Smooth muscle cell of the coronary artery (primary cell): Measurements from ENCODE around the gene MKLN1. TPM values are rescaled to one million over a fixed set of nuclear protein-coding genes. Genes with fewer than 3 reads are reported as not detected.

ENCODE experiments used
- total RNA-seq: library from RNA; depleted of rRNA; stranded (reverse); fragments of >200 nt; gene quantifications from 2 replicates; pipeline ENCODE4 v1.2.3, GENCODE V29; 2014; ENCODE audit warnings: low replicate concordance

The MKLN1 gene
- total RNA-seq = 21.9 and 40.4 TPM in 2 replicates

DNA sequence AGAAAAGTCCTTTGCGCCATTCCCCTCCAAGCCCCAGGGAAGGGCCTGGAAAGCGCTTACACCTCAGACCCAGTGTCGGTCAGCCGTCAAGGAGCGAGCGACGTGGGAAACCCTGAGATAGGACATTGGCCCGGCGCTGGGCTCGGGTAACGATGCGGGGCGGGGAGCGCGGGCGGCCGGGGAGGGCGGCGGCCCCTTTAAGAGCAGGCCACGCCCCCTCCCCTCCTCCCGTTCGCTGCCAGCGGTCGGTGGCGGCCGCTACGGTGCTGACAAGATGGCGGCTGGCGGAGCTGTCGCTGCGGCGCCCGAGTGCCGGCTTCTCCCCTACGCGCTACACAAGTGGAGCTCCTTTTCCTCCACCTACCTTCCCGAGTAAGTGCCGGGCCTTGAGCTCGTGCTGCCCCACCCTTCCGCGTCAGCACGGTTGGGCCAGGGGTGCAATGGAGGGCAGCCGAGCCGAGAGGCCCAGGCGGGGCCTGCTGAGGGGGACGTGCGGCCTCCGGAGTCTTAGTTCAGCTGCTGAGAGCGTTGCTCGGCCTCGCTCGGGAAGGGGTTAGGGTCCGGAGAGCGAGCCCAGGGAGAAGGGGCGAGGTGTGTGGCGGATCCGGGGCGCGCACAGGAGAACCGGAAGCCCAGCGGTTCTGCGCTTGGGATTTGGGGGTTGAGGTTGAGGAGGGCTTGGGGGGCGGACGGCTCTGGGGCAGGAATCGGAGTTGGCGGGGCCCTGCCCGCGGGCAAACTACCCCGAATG, at the start of gene MKLN1:
MKLN1 (plus strand) TSS at position 251 of the 751 bp plus-strand sequence; CDS start at position 275, 24 bp downstream.

Other genes with a start within 250 kb of the MKLN1 start
- 2.6 and 15.6 TPM in 2 replicates for gene PODXL, start 228.8 kb downstream of the MKLN1 start, total RNA-seq